HK-2 (cell line): ENCODE results near the gene DNAJA4.

Experiments
- DNase-seq: peaks from one replicate; pipeline ENCODE4 v3.0.0-alpha.2; 2018; ENCODE audit not compliant: unreplicated experiment

DNAJA4 gene

DNA sequence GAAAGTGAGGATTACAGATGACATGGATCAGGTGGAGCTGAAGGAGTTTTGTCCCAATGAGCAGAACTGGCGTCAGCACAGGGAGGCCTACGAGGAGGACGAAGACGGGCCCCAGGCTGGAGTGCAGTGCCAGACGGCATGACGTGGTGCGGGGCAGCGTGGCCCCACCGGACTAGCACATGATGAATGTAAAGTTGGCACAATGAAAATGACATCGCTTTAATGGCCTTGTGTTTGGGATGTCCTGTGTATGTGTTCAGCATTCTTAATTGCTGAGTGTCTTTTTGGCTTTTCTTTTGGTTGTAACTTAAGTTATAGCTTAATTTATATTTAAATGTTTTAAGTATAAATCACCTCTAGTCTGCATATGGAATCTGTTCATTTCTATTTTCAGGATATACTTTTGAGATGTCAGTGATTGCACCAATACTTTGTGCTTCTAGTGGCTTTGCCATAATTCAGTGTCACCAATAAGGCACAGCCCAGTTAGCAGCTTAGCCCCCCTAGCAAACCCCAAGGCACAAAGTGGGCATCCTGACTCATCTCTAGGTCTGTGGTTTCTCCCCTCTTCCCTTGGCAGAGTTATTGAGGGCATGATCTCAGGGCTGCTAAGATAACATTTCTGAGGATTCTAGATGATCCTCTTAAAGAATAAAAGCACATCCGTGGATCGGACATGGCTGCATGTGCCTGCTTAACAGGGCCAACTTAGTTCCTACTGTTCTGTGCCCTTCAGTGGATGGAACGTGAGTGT, 16.1 kb downstream of the DNAJA4 start:
- no peak for DNase-seq

DNA sequence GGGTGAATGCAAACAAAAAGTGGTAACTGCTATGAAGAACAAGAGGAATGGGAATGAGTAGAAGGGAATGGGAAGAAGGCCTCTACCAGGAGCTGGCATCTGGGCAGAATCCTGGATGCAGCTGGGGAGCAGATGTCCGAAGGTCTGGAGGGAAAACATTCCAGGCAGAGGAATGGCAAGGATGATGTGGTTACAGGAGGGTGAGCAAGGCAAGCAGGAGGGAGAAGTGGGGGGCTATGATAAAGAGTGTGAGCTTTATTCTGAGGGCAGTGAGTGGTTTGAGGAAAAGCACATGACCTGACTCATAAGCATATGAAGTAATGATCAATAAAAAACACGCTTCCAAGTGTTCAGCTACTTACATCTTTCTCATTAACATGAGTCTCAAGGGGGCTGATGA, 18.0 kb downstream of the DNAJA4 start:
- DNase-seq = no peak

DNA sequence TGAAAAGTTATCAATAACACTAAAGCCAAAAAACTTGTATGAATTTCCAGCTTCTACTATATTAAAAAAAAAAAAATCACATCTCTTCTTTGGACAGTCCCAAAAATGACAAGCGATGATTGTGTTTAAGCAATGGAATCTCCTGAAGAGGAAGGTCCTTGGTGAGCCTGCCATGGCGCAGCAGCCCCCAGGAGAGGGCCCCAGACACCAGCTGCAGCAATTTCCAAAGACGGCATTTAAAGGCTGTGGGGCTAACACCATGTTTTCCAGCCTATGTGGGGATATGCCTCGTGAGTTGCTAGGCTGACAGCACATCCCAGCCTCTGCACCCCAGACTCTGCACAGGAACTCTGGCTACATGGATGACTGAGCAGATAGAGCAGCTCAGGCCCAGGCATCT, 20.4 kb downstream of the DNAJA4 start:
- no peak for DNase-seq

DNA sequence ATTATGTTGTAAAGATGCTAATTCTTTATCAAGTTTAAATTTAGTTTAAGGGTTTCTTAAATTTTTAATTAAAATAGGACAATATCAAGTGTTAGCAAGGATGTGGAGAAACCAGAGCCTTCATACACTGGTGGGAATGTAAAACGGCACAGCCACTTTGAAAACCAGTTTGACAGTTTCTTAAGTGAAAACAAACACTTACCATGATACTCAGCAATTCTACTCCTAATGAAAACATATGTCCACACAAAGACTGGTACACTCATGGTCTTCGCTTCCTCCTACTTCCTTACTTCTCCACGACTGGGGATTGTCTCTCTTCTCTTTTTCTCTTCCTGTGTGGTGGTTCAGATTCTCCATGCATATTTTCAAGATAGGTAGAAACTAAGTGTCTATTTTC, 25.9 kb downstream of the DNAJA4 start:
- DNase-seq = no peak

GRCh38 chr15:78291052-78291451, 26.7 kb downstream of the DNAJA4 start:
- DNase-seq = no peak

DNA sequence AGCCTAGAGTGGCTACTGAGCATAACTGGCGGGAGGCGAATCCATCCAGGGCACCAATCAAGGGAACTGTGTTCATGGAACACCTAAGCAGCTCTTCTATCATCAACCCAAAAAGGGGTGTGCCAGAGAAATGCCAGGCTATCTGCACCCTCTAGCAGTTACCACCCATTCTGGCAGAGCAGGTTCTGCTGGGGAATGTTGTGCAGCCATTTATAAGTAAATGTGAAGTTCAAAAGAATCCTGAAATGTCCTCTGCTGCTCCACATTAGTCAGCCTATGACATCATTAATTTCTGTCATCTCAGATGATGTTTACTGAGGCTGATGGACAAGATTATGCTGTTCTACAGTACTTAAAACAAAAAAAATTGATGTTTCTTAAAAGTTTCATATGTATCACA, 27.3 kb downstream of the DNAJA4 start:
- no peak for DNase-seq

GRCh38 chr15:78292219-78292618, 27.9 kb downstream of the DNAJA4 start:
- DNase-seq = no peak

- peak; percentile 83 for DNase-seq
Measured at GRCh38 chr15:78299101-78299930, 35.0 kb downstream of the DNAJA4 start, which contains the start of gene SKIC8. SKIC8 (minus strand) TSS chr15:78299609; CDS start chr15:78295686, 3,923 bp downstream.

DNA sequence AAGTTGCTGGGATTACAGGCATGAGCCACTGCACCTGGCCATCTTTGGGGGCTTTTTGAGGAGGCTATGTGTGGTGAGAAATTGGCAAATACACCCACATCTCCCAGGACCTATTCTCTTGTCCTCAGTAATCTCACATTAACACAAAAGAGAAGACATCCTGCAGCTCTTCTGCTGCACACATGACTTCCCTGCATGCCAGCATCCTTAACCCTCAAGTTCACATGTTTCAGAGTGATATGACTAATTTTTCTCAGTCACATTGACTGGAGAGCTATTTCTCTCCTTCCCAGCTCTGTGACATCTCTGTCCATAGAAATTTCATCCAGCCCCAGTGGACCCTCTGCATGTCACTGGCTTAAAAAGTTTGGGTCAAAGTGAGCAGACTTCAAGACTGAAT, 37.0 kb downstream of the DNAJA4 start:
- DNase-seq = no peak

- no peak for DNase-seq
Measured at GRCh38 chr15:78301828-78302227, 37.5 kb downstream of the DNAJA4 start.

DNA sequence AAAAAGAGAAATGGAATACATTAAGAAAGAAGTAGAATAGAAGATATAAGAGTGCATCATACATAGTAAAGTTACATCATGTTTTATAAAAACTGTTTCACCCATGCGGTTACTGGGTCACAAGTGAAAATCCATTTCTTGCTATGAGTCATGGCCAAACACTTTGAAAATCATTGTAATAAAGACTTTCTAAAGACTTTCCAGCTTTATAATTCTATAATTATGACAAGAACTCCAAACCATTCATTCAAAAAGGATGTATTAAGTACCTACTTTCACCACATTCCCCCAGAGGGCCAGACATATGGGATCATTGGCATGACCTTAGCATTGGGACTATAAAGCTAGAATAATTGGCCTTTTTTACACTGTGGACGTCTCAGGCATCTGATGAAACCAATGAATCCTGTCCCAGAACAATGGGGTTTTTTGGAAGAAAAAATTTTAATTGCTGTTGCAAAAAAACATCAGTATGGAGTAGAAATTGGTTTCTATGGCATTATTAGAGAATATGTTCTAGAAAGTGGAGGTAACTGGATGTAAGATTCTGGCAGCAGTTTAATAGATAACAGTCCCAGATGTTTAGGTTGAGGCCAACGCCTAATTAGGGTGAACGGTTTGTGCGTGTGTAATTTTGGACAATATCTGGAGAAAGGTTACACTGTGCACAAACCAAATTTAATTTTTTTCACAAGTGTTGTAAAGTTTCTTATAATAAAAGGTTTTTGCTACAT, 38.4 kb downstream of the DNAJA4 start:
- no peak for DNase-seq

GRCh38 chr15:78304216-78305066, 40.1 kb downstream of the DNAJA4 start:
- no peak for DNase-seq

DNA sequence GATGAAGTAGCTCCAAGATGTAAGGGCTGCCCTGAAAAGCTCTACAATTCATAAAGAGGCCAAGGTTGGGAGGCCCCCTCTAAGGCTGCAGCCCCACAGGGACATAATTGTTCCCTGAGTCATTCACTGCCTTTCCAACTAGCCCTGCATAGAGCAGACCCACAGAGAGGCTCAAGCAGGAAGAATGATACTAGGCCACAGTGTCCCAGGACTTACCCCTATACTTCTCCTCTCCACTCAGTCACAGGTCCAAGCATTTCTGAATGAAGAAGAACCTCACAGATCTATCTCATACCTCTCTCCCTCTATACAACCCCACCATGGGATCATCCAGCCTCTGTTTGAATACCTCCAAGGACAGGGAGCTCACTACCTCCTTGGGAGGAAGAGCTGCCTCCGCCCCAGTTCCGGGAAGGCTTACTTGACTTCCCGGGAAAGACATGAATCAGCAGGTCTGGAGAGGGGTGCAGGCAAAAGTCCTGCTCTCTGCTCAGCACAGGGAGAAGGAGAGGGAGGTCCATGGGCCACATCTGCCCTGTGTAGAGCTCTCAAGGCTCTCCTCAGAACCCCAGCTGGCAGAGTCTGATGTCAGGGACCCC, 41.9 kb downstream of the DNAJA4 start:
- no peak for DNase-seq

- no peak for DNase-seq
Measured at GRCh38 chr15:78307976-78308375, 43.6 kb downstream of the DNAJA4 start.

DNA sequence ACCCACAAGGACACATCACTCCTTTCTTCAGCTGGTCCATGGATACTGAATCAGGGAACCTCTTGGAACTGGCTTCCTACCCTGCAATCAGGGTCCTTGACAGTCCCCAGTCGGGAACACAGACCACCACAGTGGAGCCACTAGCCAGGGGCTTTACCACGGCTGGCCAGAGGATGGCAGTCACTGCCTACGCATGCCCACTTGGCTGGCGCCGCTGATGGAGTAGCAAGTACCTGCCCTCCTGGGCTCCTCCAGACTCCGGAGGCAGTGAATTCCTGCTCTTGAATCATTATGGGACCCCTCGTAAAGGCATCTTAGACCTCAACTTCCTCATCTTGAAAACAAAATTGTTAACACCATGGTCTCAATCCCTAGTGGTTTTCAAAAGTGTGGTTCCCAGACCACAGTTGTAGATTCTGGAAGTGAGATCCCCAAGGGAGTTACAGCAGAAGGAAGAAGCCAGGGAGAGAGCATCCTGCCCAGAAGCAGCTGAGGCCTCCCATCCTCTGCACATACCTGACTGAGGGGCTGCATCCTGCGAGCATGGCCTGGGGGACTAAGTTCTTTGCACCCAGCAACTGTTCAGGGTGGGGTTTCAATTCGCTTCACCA, 44.2 kb downstream of the DNAJA4 start:
- peak; percentile 53 for DNase-seq

GRCh38 chr15:78311292-78311691, 46.9 kb downstream of the DNAJA4 start:
- DNase-seq = no peak

DNA sequence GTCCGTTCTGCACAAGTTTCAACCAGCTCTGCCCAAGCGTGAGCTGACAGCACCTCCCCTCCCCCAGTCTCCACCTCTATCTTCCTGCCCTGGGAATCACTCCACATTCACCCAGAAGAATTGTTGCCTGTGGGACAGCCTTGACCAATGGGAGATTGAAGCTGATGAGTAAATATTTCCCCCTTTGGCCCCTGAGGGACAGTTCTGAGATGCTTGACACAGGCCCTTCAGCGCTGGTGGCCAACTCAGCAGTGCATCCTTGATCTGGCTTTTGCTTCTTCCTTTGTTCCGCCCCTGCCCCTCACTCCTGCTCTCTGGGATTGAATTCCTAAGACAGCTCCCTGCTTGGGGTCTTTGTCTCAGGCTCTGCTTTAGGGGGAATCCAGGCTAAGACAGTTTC, 48.2 kb downstream of the DNAJA4 start:
- no peak for DNase-seq

DNA sequence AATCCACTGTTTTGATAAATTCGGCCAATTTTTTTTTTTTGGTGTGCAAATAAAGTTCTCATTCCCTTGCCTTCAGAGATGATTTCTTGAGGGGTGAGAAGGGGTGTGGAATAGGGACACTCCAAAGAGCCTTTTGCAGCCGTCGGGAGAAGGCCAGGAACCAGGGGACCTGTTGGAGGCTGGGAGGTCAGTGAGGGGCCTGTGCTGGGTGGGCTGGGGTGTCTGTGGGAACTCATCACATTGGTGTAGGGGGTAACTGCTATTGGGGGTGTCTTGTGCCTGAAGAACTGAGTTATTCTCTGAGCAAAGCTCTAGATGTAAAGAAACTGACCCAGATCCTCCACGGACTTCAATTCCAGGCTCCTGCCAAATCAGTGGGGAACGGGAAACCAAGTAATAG, 48.6 kb downstream of the DNAJA4 start:
- no peak for DNase-seq

GRCh38 chr15:78313383-78313782, 49.0 kb downstream of the DNAJA4 start:
- DNase-seq = no peak

- DNase-seq = no peak
Measured at GRCh38 chr15:78314181-78314581, 49.8 kb downstream of the DNAJA4 start.
